GM21723 (cell line): ENCODE results near the gene ABRACL.

ENCODE experiments used
- ATAC-seq: cut with Tn5 transposase; IDR thresholded peaks from one replicate; pipeline ENCODE4 v1.9.1; 2021; ENCODE audit warnings: mild to moderate bottlenecking, moderate library complexity; ENCODE audit not compliant: unreplicated experiment

The ABRACL gene

GRCh38 chr6:139051396-139052060 is 23.0 kb downstream of the ABRACL start:
- no peak for ATAC-seq

GRCh38 chr6:139053382-139053781 is 24.8 kb downstream of the ABRACL start:
- no peak for ATAC-seq

GRCh38 chr6:139054001-139054400 is 25.5 kb downstream of the ABRACL start:
- no peak for ATAC-seq

- no peak for ATAC-seq
These were observed 27.2 kb downstream of the ABRACL start for GRCh38 chr6:139055709-139056108.

GRCh38 chr6:139058029-139058428 is 29.5 kb downstream of the ABRACL start:
- no peak for ATAC-seq

- ATAC-seq: no peak
These were observed 31.8 kb downstream of the ABRACL start for GRCh38 chr6:139060332-139060731.

- no peak for ATAC-seq
These were observed 34.5 kb downstream of the ABRACL start for GRCh38 chr6:139062932-139063646.

- ATAC-seq: no peak
These were observed 36.6 kb downstream of the ABRACL start for GRCh38 chr6:139064981-139065665.

- ATAC-seq: no peak
These were observed 37.5 kb downstream of the ABRACL start for GRCh38 chr6:139066080-139066479.

GRCh38 chr6:139068846-139069245 is 40.3 kb downstream of the ABRACL start:
- ATAC-seq: no peak

GRCh38 chr6:139073118-139073517 is 44.6 kb downstream of the ABRACL start:
- no peak for ATAC-seq

- no peak for ATAC-seq
These were observed 50.5 kb downstream of the ABRACL start for GRCh38 chr6:139079018-139079417.

GRCh38 chr6:139080255-139080920 is 51.8 kb downstream of the ABRACL start:
- no peak for ATAC-seq

GRCh38 chr6:139081471-139081870 is 52.9 kb downstream of the ABRACL start:
- ATAC-seq: no peak

GRCh38 chr6:139082370-139082769 is 53.8 kb downstream of the ABRACL start:
- ATAC-seq: no peak

GRCh38 chr6:139091826-139092225 is 63.3 kb downstream of the ABRACL start:
- no peak for ATAC-seq
